ENCODE measurements around the gene PSPC1.
"Not testable (repeated sequence)": the region's sequence is repeated elsewhere in the genome, so short reads cannot be mapped to it uniquely, and the experiment has no call there.

DNA sequence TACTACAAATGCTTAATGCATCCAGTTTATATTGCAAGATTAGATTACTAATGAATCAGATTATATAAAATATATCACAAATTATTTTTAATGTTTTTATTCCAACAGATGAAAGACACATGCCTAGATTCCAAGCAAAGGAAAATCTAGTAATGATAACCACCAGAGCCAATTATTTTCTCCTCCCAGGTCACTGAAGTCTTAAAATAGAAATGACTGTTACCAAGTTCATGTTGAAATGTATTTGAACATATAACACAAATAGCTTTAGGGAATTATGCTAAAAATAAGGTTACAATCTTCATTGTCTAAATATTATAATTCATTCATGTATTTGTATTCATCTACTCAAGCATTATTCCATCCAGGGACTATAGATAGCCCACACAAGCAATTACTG lies 73.0 kb downstream of the PSPC1 start:
- not testable (repeated sequence) for TF ChIP-seq SP1 (IDR thresholded peaks at IDR 0.05); SP1 (CRISPR knock-in tag; IDR thresholded peaks at IDR 0.05); KDM4B (CRISPR knock-in tag; IDR thresholded peaks at IDR 0.05); JUN (CRISPR knock-in tag; IDR thresholded peaks at IDR 0.05); CEBPB (IDR thresholded peaks at IDR 0.05; ENCODE audit: borderline replicate concordance, low read depth, low read length); RFX1 (IDR thresholded peaks at IDR 0.05); MYNN (CRISPR knock-in tag; IDR thresholded peaks at IDR 0.05; ENCODE audit: low read depth); RERE (CRISPR knock-in tag; IDR thresholded peaks at IDR 0.05; ENCODE audit: low read depth); ZNF839 (CRISPR knock-in tag; IDR thresholded peaks at IDR 0.05; ENCODE audit: borderline replicate concordance); MTERF4 (CRISPR knock-in tag; IDR thresholded peaks at IDR 0.05); CHD4 (IDR thresholded peaks at IDR 0.05; ENCODE audit: borderline replicate concordance, low read length); PAX8 (CRISPR knock-in tag; IDR thresholded peaks at IDR 0.05; ENCODE audit: borderline replicate concordance)
- TF ChIP-seq, protein P1, sequence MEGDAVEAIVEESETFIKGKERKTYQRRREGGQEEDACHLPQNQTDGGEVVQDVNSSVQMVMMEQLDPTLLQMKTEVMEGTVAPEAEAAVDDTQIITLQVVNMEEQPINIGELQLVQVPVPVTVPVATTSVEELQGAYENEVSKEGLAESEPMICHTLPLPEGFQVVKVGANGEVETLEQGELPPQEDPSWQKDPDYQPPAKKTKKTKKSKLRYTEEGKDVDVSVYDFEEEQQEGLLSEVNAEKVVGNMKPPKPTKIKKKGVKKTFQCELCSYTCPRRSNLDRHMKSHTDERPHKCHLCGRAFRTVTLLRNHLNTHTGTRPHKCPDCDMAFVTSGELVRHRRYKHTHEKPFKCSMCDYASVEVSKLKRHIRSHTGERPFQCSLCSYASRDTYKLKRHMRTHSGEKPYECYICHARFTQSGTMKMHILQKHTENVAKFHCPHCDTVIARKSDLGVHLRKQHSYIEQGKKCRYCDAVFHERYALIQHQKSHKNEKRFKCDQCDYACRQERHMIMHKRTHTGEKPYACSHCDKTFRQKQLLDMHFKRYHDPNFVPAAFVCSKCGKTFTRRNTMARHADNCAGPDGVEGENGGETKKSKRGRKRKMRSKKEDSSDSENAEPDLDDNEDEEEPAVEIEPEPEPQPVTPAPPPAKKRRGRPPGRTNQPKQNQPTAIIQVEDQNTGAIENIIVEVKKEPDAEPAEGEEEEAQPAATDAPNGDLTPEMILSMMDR (CRISPR knock-in tag; IDR thresholded peaks at IDR 0.05) = not testable (repeated sequence)
- TF ChIP-seq, protein P2, sequence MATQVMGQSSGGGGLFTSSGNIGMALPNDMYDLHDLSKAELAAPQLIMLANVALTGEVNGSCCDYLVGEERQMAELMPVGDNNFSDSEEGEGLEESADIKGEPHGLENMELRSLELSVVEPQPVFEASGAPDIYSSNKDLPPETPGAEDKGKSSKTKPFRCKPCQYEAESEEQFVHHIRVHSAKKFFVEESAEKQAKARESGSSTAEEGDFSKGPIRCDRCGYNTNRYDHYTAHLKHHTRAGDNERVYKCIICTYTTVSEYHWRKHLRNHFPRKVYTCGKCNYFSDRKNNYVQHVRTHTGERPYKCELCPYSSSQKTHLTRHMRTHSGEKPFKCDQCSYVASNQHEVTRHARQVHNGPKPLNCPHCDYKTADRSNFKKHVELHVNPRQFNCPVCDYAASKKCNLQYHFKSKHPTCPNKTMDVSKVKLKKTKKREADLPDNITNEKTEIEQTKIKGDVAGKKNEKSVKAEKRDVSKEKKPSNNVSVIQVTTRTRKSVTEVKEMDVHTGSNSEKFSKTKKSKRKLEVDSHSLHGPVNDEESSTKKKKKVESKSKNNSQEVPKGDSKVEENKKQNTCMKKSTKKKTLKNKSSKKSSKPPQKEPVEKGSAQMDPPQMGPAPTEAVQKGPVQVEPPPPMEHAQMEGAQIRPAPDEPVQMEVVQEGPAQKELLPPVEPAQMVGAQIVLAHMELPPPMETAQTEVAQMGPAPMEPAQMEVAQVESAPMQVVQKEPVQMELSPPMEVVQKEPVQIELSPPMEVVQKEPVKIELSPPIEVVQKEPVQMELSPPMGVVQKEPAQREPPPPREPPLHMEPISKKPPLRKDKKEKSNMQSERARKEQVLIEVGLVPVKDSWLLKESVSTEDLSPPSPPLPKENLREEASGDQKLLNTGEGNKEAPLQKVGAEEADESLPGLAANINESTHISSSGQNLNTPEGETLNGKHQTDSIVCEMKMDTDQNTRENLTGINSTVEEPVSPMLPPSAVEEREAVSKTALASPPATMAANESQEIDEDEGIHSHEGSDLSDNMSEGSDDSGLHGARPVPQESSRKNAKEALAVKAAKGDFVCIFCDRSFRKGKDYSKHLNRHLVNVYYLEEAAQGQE (IDR thresholded peaks at IDR 0.05; ENCODE audit: borderline replicate concordance in 1 of 2, low read depth in 1 of 2, low read length in 2 of 2) = not testable (repeated sequence)
- TF ChIP-seq, protein P3, sequence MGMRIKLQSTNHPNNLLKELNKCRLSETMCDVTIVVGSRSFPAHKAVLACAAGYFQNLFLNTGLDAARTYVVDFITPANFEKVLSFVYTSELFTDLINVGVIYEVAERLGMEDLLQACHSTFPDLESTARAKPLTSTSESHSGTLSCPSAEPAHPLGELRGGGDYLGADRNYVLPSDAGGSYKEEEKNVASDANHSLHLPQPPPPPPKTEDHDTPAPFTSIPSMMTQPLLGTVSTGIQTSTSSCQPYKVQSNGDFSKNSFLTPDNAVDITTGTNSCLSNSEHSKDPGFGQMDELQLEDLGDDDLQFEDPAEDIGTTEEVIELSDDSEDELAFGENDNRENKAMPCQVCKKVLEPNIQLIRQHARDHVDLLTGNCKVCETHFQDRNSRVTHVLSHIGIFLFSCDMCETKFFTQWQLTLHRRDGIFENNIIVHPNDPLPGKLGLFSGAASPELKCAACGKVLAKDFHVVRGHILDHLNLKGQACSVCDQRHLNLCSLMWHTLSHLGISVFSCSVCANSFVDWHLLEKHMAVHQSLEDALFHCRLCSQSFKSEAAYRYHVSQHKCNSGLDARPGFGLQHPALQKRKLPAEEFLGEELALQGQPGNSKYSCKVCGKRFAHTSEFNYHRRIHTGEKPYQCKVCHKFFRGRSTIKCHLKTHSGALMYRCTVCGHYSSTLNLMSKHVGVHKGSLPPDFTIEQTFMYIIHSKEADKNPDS (CRISPR knock-in tag; IDR thresholded peaks at IDR 0.05) = not testable (repeated sequence)
